Smooth muscle cell (in vitro differentiated cells): ENCODE data around the gene TOMM40. TPM values are rescaled to one million over a fixed set of nuclear protein-coding genes. Genes with fewer than 3 reads are reported as not detected.
A peak's percentile ranks its signal among the peaks of the same experiment; 100 is the strongest.

ENCODE experiments used
- DNase-seq: peaks from one replicate; lab custom pipeline; 2025; ENCODE audit not compliant: unreplicated experiment; lab: John Stamatoyannopoulos, UW
- H2AFZ ChIP-seq: fragments of 200-600 bp; sonication (generic); 2 replicates; pipeline ENCODE4 v1.6.0; 2016; ENCODE audit warnings: antibody characterized with exemption, low read depth, mild to moderate bottlenecking
- H3F3A ChIP-seq: fragments of 200-600 bp; sonication (generic); 2 replicates; pipeline ENCODE4 v1.6.0; 2017; ENCODE audit warnings: antibody characterized with exemption, low read depth
- H3K27ac ChIP-seq: fragments of 200-600 bp; sonication (generic); 2 replicates; pipeline ENCODE4 v1.5.1; 2016; ENCODE audit warnings: low read depth, mild to moderate bottlenecking
- H3K27me3 ChIP-seq: fragments of 200-600 bp; sonication (generic); 2 replicates; pipeline ENCODE4 v1.6.1; 2016; ENCODE audit warnings: low read depth, mild to moderate bottlenecking
- H3K36me3 ChIP-seq: fragments of 200-600 bp; sonication (generic); 2 replicates; pipeline ENCODE4 v1.5.1; 2016; ENCODE audit warnings: low read depth
- H3K4me1 ChIP-seq: fragments of 200-600 bp; sonication (generic); 2 replicates; pipeline ENCODE4 v1.5.1; 2016; ENCODE audit warnings: low read depth
- H3K4me2 ChIP-seq: fragments of 200-600 bp; sonication (generic); 2 replicates; pipeline ENCODE4 v1.6.0; 2016; ENCODE audit warnings: mild to moderate bottlenecking
- H3K4me3 ChIP-seq: fragments of 200-600 bp; sonication (generic); 2 replicates; pipeline ENCODE4 v1.5.1; 2016; ENCODE audit warnings: mild to moderate bottlenecking
- H3K79me2 ChIP-seq: fragments of 200-600 bp; sonication (generic); 2 replicates; pipeline ENCODE4 v1.6.0; 2016; ENCODE audit warnings: low read depth, mild to moderate bottlenecking
- H3K9ac ChIP-seq: fragments of 200-600 bp; sonication (generic); 2 replicates; pipeline ENCODE4 v1.6.0; 2016; ENCODE audit warnings: low read depth
- H3K9me3 ChIP-seq: fragments of 200-600 bp; sonication (generic); replicated peaks from 2 replicates; pipeline ENCODE4 v1.5.1; 2016; ENCODE audit warnings: low read depth
- H4K20me1 ChIP-seq: fragments of 200-600 bp; sonication (generic); 2 replicates; pipeline ENCODE4 v1.6.0; 2016; ENCODE audit warnings: low read depth
- CTCF ChIP-seq: fragments of 200-600 bp; sonication (generic); IDR thresholded peaks from 2 replicates; pipeline ENCODE4 v1.5.1; 2017; ENCODE audit warnings: borderline replicate concordance, mild to moderate bottlenecking, antibody characterized with exemption; ENCODE audit not compliant: insufficient read depth, poor library complexity, severe bottlenecking
- WGBS: methylation state at CpG from one replicate; pipeline ENCODE4 v1.1.7; 2016; ENCODE audit warnings: low lambda C conversion rate; 5-methylcytosine and 5-hydroxymethylcytosine counted together
- polyA plus RNA-seq: library from polyadenylated mRNA; unstranded; fragments of >200 nt; fragmentation: Nextera tagmentation; extraction: Ambion mirVana; gene quantifications from 2 replicates; pipeline ENCODE4 v1.2.1, GENCODE V29; 2016
- total RNA-seq: library from RNA; depleted of rRNA; stranded (reverse); fragments of >200 nt; gene quantifications from 2 replicates; pipeline ENCODE4 v1.2.3, GENCODE V29; 2014

Gene TOMM40
- total and polyA plus RNA-seq, 2 experiments from 2014 or later: 65.0 to 96.0 TPM

- no peak overlapping the region for H3K9ac ChIP-seq
- DNase-seq: peak; percentile 13
- peaks cover 12% of the 10 kb centered on the region for H3K79me2 ChIP-seq
- no peak overlapping the region for H3K4me3 ChIP-seq
- H3K27me3 ChIP-seq: no peaks in the 10 kb centered on the region
- H3F3A ChIP-seq: no peaks in the 10 kb centered on the region
- no peak overlapping the region for H3K4me2 ChIP-seq
- no peak overlapping the region for H2AFZ ChIP-seq
- no peaks in the 10 kb centered on the region for H3K9me3 ChIP-seq
- H3K36me3 ChIP-seq: no peaks in the 10 kb centered on the region
- H4K20me1 ChIP-seq: peaks cover 10% of the 10 kb centered on the region
- WGBS: 58% methylated on average over 13 of the region's 13 CpGs
- peak; percentile 87 for TF ChIP-seq CTCF
- no peak overlapping the region for H3K27ac ChIP-seq
- H3K4me1 ChIP-seq: peaks cover 6% of the 10 kb centered on the region
Measured at GRCh38 chr19:44951179-44952159, 60.4 kb downstream of the TOMM40 start.

Other genes with a start within 250 kb of the TOMM40 start
- 23.5 and 25.4 TPM in 2 replicates for gene PVR, start 247.3 kb upstream of the TOMM40 start, total RNA-seq
- 28.5 and 35.0 TPM in 2 replicates for gene PVR, start 247.3 kb upstream of the TOMM40 start, polyA plus RNA-seq
- 0.81 and 1.5 TPM in 2 replicates for gene CEACAM19, start 219.8 kb upstream of the TOMM40 start, total RNA-seq
- gene CEACAM19, start 219.8 kb upstream of the TOMM40 start, polyA plus RNA-seq: 0.88 and 2.4 TPM in 2 replicates
- not detected in 2 replicates for gene CEACAM16, start 192.1 kb upstream of the TOMM40 start, total RNA-seq
- gene CEACAM16, start 192.1 kb upstream of the TOMM40 start, polyA plus RNA-seq: not detected in 2 replicates
- gene BCL3, start 142.5 kb upstream of the TOMM40 start, total RNA-seq: 8.1 and 12.2 TPM in 2 replicates
- 52.8 and 54.0 TPM in 2 replicates for gene BCL3, start 142.5 kb upstream of the TOMM40 start, polyA plus RNA-seq
- gene CBLC, start 113.4 kb upstream of the TOMM40 start, total RNA-seq: 0.40 and 0.90 TPM in 2 replicates
- gene CBLC, start 113.4 kb upstream of the TOMM40 start, polyA plus RNA-seq: 0.87 and 2.3 TPM in 2 replicates
- 1.7 and 5.0 TPM in 2 replicates for gene BCAM, start 82.2 kb upstream of the TOMM40 start, total RNA-seq
- 1.5 and 6.4 TPM in 2 replicates for gene BCAM, start 82.2 kb upstream of the TOMM40 start, polyA plus RNA-seq
- 91.5 and 94.6 TPM in 2 replicates for gene NECTIN2, start 45.0 kb upstream of the TOMM40 start, total RNA-seq
- gene NECTIN2, start 45.0 kb upstream of the TOMM40 start, polyA plus RNA-seq: 160 and 164 TPM in 2 replicates
- 228 and 237 TPM in 2 replicates for gene APOE, start 14.5 kb downstream of the TOMM40 start, total RNA-seq
- gene APOE, start 14.5 kb downstream of the TOMM40 start, polyA plus RNA-seq: 329 and 458 TPM in 2 replicates
- 8.0 and 28.4 TPM in 2 replicates for gene APOC1, start 23.4 kb downstream of the TOMM40 start, total RNA-seq
- 28.6 and 31.5 TPM in 2 replicates for gene APOC1, start 23.4 kb downstream of the TOMM40 start, polyA plus RNA-seq
- gene APOC4, start 51.0 kb downstream of the TOMM40 start, total RNA-seq: not detected in 2 replicates
- gene APOC4, start 51.0 kb downstream of the TOMM40 start, polyA plus RNA-seq: not detected in 2 replicates
- 0.40 TPM in 1 of 2 replicates, not detected in the other for gene APOC2, start 54.8 kb downstream of the TOMM40 start, total RNA-seq
- gene APOC2, start 54.8 kb downstream of the TOMM40 start, polyA plus RNA-seq: 0.29 and 0.61 TPM in 2 replicates
- 30.7 and 41.9 TPM in 2 replicates for gene CLPTM1, start 64.1 kb downstream of the TOMM40 start, total RNA-seq
- 62.1 and 79.3 TPM in 2 replicates for gene CLPTM1, start 64.1 kb downstream of the TOMM40 start, polyA plus RNA-seq
- gene RELB, start 110.2 kb downstream of the TOMM40 start, total RNA-seq: 10.4 and 11.2 TPM in 2 replicates
- 27.1 and 31.3 TPM in 2 replicates for gene RELB, start 110.2 kb downstream of the TOMM40 start, polyA plus RNA-seq
- gene CLASRP, start 147.8 kb downstream of the TOMM40 start, total RNA-seq: 34.6 and 54.0 TPM in 2 replicates
- gene CLASRP, start 147.8 kb downstream of the TOMM40 start, polyA plus RNA-seq: 24.3 and 34.3 TPM in 2 replicates
- gene ZNF296, start 185.2 kb downstream of the TOMM40 start, total RNA-seq: 1.1 TPM in 1 of 2 replicates, not detected in the other
- gene ZNF296, start 185.2 kb downstream of the TOMM40 start, polyA plus RNA-seq: 0.21 and 1.7 TPM in 2 replicates
- gene GEMIN7, start 188.0 kb downstream of the TOMM40 start, total RNA-seq: 29.4 and 50.6 TPM in 2 replicates
- gene GEMIN7, start 188.0 kb downstream of the TOMM40 start, polyA plus RNA-seq: 66.5 and 67.0 TPM in 2 replicates
- 11.7 and 19.2 TPM in 2 replicates for gene PPP1R37, start 201.9 kb downstream of the TOMM40 start, total RNA-seq
- 8.2 and 8.7 TPM in 2 replicates for gene PPP1R37, start 201.9 kb downstream of the TOMM40 start, polyA plus RNA-seq